K562 (cell line): Measurements from ENCODE around the gene UMODL1.

Experiments used
- RBM39 ChIP-seq: fragments of 200-400 bp; formaldehyde crosslinking; optimal IDR thresholded peaks from 2 replicates; pipeline ENCODE3; 2018; ENCODE audit warnings: low read depth, low read length
- RHOXF2B ChIP-seq: fragments of 250-450 bp; sonication (Bioruptor Pico); conservative IDR thresholded peaks from 2 replicates; pipeline ENCODE4 v1.5.1; 2021
- STAT6 ChIP-seq: sonication (generic); formaldehyde crosslinking; IDR thresholded peaks from 2 replicates; pipeline ENCODE4 v1.8.1; 2023; ENCODE audit warnings: mild to moderate bottlenecking, missing genetic modification reagents

DNA sequence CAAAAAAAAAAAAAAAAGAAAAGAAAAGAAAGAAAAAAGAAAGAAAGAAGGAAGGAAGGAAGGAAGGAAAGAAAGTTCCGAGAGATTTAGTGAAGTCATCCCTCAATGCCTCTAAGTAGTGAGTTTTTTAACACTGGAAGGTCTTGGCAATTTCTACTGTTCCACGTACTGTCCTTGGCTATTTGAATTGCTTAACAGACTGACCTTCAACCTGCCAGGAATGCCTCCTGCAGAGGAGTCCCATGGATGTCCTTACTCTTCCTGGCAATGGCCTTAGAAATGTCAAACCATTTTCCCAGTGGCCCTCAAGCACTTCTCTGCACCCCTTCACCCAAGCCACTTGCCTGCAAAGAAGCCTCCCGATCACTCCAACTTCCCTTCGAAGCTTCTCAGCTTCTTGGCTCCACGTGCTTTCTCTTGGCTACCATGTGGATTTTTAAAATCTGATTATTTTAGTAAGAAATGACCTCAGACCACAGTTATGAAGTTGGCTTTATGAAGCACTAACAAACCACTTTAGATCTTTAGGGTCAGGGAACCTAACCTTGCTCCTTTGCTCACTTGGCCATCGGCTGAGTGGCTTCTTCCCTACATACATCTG, 104.1 kb downstream of the UMODL1 start:
- TF ChIP-seq STAT6 (no peak), RBM39 (no peak), RHOXF2B (CRISPR knock-in tag) (no peak)
